GM18873 (cell line): ENCODE results near the gene RGS7.
"Not testable (repeated sequence)": the region's sequence is repeated elsewhere in the genome, so short reads cannot be mapped to it uniquely, and the experiment has no call there.

ENCODE experiments used
- ATAC-seq: cut with Tn5 transposase; IDR thresholded peaks from one replicate; pipeline ENCODE4 v1.9.1; 2021; ENCODE audit warnings: mild to moderate bottlenecking, moderate library complexity, moderate number of reproducible peaks; ENCODE audit not compliant: unreplicated experiment, low FRiP score

RGS7 gene

DNA sequence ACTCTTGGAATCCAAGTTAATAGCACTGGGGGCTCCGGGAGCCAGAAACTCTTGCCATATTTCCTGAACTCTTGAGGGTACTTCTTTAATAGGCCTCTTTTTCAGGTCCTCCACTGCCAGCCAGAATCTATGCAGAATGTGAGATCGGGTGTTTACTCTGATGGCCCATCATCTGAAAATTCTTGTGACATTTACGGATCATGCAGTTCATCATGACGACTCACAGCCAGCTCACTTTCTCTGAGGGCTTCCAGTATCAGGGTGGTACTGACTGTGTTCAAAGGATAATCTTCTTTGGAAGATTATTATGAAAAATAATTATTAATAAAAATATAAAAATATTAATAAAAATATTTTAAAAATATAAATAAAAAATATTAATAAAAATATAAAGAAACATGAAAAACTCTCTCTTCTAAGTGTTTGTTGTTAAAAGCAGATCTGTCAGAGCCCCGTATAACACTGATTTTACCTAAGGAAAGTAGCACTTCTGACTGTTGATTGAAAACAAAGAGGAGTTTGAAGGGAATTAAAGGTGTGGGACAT is 550.7 kb downstream of the RGS7 start:
- ATAC-seq: no peak

GRCh38 chr1:240804475-240804874 is 552.5 kb downstream of the RGS7 start:
- ATAC-seq: no peak

DNA sequence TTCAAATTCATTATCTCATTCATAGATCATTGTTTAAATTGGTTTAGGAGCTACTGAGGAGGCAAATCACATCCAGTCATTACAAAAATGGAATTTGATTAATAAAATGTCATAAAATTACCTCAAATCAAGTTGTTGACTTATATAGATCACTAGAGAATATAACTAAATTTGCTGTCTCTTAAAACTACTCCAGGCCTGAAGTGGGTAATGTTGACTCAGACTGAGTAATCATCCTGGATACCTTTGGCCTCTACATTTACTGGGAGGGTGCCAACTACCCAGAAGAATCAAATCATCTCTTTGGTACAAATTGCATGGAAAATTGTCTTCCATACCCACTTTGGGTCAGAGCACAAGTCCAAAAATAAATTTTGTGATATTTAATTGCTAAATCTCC is 553.9 kb downstream of the RGS7 start:
- no peak for ATAC-seq

- ATAC-seq: no peak
Observed at GRCh38 chr1:240802271-240802670, 554.7 kb downstream of the RGS7 start.

DNA sequence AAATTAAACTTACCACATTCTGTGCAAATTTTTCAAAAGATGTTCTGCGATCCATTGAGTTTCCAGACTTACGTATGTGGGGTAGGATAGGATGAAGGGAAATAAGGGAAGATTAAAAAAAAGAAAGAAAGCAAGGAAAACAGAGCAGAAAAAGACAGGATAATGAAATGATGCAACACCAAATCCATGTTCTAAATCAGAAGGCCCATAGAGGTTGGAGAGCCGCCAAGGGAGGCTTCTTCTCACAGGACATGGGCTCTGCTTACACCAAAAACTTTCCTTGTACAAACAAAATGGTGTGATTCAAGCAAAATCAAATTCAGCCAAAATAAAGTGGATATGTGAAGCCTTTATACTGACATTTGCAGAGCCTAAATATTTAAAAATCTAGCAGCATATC is 555.6 kb downstream of the RGS7 start:
- no peak for ATAC-seq

GRCh38 chr1:240800291-240800690 is 556.7 kb downstream of the RGS7 start:
- ATAC-seq: no peak

DNA sequence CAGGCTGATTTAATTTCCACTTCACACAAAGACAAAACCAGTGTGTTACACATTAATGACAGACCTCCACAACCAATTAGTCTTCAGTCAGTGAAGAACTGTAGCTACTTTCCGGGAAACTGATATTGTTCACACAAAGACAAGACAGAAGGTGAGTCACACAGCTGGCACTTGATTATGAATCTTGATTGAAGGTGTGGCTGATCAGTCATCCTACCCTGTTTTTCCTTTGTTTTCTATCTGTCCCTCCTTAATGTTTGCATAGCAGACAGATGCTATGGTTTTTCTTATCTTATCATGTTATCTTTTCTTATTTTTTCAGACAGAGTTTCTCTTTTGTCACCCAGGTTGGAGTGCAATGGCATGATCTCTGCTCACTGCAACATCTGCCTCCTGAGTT is 560.0 kb downstream of the RGS7 start:
- ATAC-seq: no peak

- ATAC-seq: no peak
Observed at GRCh38 chr1:240794046-240794843, 562.8 kb downstream of the RGS7 start.

- no peak for ATAC-seq
Observed at GRCh38 chr1:240792915-240793529, 564.0 kb downstream of the RGS7 start.

DNA sequence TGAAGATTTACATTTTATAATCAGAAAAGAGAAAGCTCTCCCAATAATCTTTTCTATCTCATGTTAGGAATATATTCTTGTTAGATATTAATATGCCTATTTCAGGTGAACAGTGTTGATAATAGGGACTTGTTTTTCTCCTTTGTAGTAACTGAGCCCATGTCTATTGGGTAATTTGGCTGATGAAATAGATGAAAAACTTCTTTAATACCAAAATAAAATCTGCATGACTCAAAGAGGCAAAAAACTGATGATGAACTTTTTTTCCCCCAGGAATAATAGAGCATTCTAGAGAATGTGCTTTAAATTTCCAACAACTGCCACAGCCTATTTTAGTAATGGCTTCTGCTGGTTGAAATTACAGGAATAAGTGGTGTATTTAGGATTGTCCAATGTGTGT is 566.1 kb downstream of the RGS7 start:
- no peak for ATAC-seq

GRCh38 chr1:240786880-240787279 is 570.1 kb downstream of the RGS7 start:
- ATAC-seq: no peak

DNA sequence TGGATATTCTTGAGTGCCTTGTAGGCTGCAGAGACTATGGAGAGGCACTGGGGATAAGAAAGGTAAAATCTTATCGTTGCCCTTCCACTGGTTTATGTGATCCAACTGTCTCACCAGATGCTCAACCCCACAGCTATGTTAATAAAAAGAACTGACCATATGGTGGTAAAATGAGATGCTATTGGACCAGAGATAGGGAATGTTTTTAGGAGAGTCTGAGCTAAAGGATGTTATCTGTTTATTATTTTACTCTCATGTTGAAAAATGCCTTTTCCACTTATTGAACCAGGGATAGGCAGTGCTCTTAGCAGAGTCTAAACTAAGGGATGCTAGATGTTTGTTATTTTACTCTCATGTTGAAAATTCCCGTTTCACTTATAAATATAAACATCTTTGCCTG is 572.2 kb downstream of the RGS7 start:
- ATAC-seq: no peak

DNA sequence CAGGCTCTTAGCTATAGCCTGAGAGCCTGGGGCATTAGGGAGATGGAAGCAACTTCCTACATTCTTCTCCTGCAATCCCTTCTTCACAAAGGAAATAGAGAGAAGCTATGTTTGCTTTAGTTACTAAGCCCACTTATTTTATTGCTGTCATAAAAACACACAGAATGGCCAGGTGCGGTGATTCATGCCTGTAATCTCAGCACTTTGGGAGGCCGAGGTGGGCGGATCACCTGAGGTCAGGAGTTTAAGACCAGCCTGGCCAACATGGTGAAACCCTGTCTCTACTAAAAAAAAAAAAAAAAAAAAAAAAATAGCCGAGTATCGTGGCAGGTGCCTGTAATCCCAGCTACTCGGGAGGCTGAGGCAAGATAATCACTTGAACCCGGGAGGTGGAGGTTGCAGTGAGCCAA is 573.3 kb downstream of the RGS7 start:
- not testable (repeated sequence) for ATAC-seq

DNA sequence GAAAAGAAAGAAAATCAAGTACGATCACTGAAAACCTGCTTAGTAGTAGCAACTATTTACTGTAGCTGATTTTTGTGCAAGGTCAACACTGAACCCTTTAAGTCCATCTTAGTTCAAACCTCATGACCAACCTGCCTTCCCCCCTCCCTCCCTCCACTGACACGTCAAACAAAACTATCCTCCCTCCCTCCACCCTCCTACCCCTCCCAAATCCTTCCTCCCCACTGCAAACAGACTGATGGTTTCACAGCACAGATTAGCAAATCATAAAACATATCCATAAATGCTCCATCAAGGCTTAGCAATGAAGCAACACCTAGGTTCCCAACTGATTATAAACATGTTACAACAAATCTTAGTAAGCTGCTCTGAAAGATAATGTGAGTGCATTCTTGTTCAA is 580.8 kb downstream of the RGS7 start:
- no peak for ATAC-seq

GRCh38 chr1:240772131-240772530 is 584.9 kb downstream of the RGS7 start:
- ATAC-seq: no peak

- no peak for ATAC-seq
Observed at GRCh38 chr1:240771450-240771849, 585.6 kb downstream of the RGS7 start.

- ATAC-seq: no peak
Observed at GRCh38 chr1:240768979-240769378, 588.0 kb downstream of the RGS7 start.

DNA sequence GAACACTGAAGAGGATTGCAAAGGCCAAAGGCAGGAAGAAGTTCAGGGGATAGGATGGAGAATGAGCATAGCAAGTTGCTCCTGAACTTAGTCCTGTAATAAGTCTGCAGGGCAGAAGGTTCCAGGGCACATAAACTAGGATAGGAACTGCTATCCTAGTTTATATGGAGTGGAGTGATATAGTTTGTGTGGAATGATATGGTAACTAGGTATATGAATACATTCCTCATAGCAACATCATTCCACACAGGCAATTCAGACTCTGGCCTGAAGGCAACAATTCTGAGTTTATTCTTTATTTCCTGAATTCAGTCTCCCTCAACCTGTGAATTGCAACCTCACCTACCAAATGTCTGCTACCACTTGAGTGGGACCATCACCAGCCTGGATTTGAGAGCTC is 590.2 kb downstream of the RGS7 start:
- ATAC-seq: no peak

DNA sequence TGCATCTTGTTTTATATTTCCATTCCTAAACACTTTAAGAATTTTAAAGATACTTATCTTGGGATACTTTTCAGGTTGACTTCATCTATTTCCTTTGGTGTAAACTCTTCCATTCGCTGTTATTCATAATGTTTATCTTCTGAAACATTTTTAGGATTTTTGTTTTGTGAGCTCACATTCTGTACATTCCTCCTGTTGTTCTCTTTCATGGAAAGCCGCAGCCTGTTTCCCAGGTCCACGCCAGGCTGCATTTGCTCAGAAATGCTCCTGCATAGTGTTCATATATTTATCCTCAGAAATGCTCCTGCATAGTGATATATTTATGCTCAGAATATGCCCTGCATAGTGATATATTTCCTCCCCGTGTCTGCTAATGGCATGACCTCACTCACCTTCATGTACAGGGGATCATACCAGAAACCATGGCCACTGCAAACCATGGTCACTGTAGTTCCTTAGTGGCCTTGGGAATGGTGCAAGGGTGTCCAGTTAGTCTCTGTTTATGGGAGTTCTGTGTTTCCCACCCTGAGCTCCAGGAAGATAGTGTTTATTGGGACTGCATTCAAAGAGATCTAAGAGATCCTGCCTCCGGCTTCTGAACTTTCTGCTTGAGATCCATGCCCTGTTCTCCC is 591.2 kb downstream of the RGS7 start:
- ATAC-seq: no peak

- ATAC-seq: no peak
Observed at GRCh38 chr1:240763771-240764170, 593.2 kb downstream of the RGS7 start.

DNA sequence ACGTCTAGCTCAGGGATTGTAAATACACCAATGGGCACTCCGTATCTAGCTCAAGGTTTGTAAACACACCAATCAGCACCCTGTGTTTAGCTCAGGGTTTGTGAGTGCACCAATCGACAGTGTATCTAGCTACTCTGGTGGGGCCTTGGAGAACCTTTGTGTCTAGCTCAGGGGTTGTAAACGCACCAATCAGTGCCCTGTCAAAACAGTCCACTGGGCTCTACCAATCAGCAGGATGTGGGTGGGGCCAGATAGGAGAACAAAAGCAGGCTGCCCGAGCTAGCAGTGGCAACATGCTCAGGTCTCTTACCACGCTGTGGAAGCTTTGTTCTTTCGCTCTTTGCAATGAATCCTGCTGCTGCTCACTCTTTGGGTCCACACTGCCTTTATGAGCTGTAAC is 593.9 kb downstream of the RGS7 start:
- not testable (repeated sequence) for ATAC-seq
